ENCODE data around the gene IL6ST. TPM values are rescaled to one million over a fixed set of nuclear protein-coding genes. Genes with fewer than 3 reads are reported as not detected.
A peak's percentile ranks its signal among the peaks of the same experiment; 100 is the strongest.

IL6ST gene
- total RNA-seq, 4 donors from 2014 or later, result 384 to 561 (median 517) TPM

GRCh38 chr5:55998966-55999365 lies 4.2 kb upstream of the IL6ST start:
- 82% methylated on average over 6 of the region's 6 CpGs for WGBS
- no peak overlapping the region for H3K27ac ChIP-seq (replicated peaks in 1 of 4)
- no peaks in the 10 kb centered on the region for H3K27me3 ChIP-seq
- TF ChIP-seq POLR2AphosphoS5 (IDR thresholded peaks at IDR 0.05) (no peak), EP300 (IDR thresholded peaks at IDR 0.05) (no peak), POLR2A (IDR thresholded peaks at IDR 0.05; ENCODE audit: low read depth) (no peak), CTCF (IDR thresholded peaks at IDR 0.05) (no peak)
- peaks cover 6 to 17% (median 12%) of the 10 kb centered on the region in 4 donors for H3K4me1 ChIP-seq
- H3K4me3 ChIP-seq, result no peak overlapping the region
- DNase-seq (ENCODE audit: extremely low spot score), result no peak
- H3K36me3 ChIP-seq, result no peaks in the 10 kb centered on the region
- intact Hi-C loops (cut with DNase I), result loop anchor here (10.0 kb wide), 1 partner anchor 56 kb away; no protein-coding TSS in a partner anchor
- peaks cover 0 to 7% (median 3%) of the 10 kb centered on the region in 4 donors for H3K9me3 ChIP-seq

- intact Hi-C loops (cut with DNase I), result loop anchor here (10.0 kb wide), 1 partner anchor 57 kb away; no protein-coding TSS in a partner anchor
- H3K27me3 ChIP-seq, result no peaks in the 10 kb centered on the region
- H3K27ac ChIP-seq (replicated peaks in 1 of 4), result no peak overlapping the region
- no peak for DNase-seq (ENCODE audit: extremely low spot score)
- H3K9me3 ChIP-seq, result peaks cover 0 to 7% (median 3%) of the 10 kb centered on the region in 4 donors
- peaks cover 6 to 15% (median 12%) of the 10 kb centered on the region in 4 donors for H3K4me1 ChIP-seq
- H3K36me3 ChIP-seq, result no peaks in the 10 kb centered on the region
- 89% methylated on average over 5 of the region's 5 CpGs for WGBS
- H3K4me3 ChIP-seq, result no peak overlapping the region
- TF ChIP-seq POLR2A (IDR thresholded peaks at IDR 0.05; ENCODE audit: low read depth) (no peak), POLR2AphosphoS5 (IDR thresholded peaks at IDR 0.05) (no peak), CTCF (IDR thresholded peaks at IDR 0.05) (no peak), EP300 (IDR thresholded peaks at IDR 0.05) (no peak)
Measured at GRCh38 chr5:55997742-55998351, 3.1 kb upstream of the IL6ST start.

GRCh38 chr5:55994998-55995914 lies 493 bp upstream of the IL6ST start:
- H3K9me3 ChIP-seq, result no peaks in the 10 kb centered on the region
- WGBS, result under 1% methylated on average over 42 of the region's 70 CpGs

More at GRCh38 chr5:55994998-55995914, 493 bp upstream of the IL6ST start:
- Histone ChIP-seq H3K4me3 (peak overlapping the region; percentile 81 to 93 (median 86)), H3K36me3 (no peaks in the 10 kb centered on the region), H3K27me3 (no peaks in the 10 kb centered on the region), H3K4me1 (peaks cover 14 to 40% (median 38%) of the 10 kb centered on the region in 4 donors), H3K27ac (replicated peaks in 1 of 4) (peak overlapping the region; percentile 97 to 100 (median 99))
- peak; percentile 85 for TF ChIP-seq EP300 (IDR thresholded peaks at IDR 0.05)
- peak; percentile 90 to 96 for TF ChIP-seq POLR2AphosphoS5 (IDR thresholded peaks at IDR 0.05)
- peak; percentile 71 for TF ChIP-seq POLR2A (IDR thresholded peaks at IDR 0.05; ENCODE audit: low read depth)
- TF ChIP-seq CTCF (IDR thresholded peaks at IDR 0.05), result peak in 1 of 3 experiments; percentile 12
- intact Hi-C loops (cut with DNase I), result loop anchor here (10.0 kb wide), 1 partner anchor 60 kb away; no protein-coding TSS in a partner anchor
- DNase-seq (ENCODE audit: extremely low spot score), result peak; percentile 100
